H1 (cell line): ENCODE data around the gene CCDC38. TPM values are rescaled to one million over a fixed set of nuclear protein-coding genes. Genes with fewer than 3 reads are reported as not detected.

Experiments
- CTCF ChIA-PET: fragments of 300-600 bp; sonication (Branson Sonifier 250); formaldehyde crosslinking; loops from one replicate; lab custom pipeline; 2021; ENCODE audit not compliant: partially characterized antibody; lab: Charles Lee
- POLR2A ChIA-PET: fragments of 300-600 bp; sonication (Branson Sonifier 250); formaldehyde crosslinking; loops from one replicate; lab custom pipeline; 2021; ENCODE audit warnings: inconsistent platforms; ENCODE audit not compliant: partially characterized antibody; lab: Charles Lee
- DNase-seq, 2 experiments: peaks; one replicate each; pipeline versions ENCODE4 v3.0.0 to v3.0.0-alpha.2; 2010 to 2022; ENCODE audit warnings: low spot score in 2 of 2, low read depth in 1 of 2, mixed read lengths in 1 of 2
- FAIRE-seq: peaks from 2 replicates; lab custom pipeline; 2011; peaks lifted over from hg19 to GRCh38; lab: Jason Lieb, UNC
- H2AFZ ChIP-seq: 2 replicates; pipeline ENCODE4 v1.8.1; 2012; ENCODE audit warnings: low read length, inconsistent platforms
- H2AK5ac ChIP-seq: 2 replicates; pipeline ENCODE4 v1.6.1; 2013; ENCODE audit warnings: low read depth, low read length
- H2BK120ac ChIP-seq: replicated peaks from 2 replicates; pipeline ENCODE3; 2013; ENCODE audit warnings: low read depth, low read length, inconsistent platforms
- H2BK12ac ChIP-seq: 2 replicates; pipeline ENCODE4 v1.6.1; 2013; ENCODE audit warnings: low read depth, low read length
- H2BK15ac ChIP-seq: 2 replicates; pipeline ENCODE4 v1.6.1; 2013; ENCODE audit warnings: low read length
- H2BK20ac ChIP-seq: 2 replicates; pipeline ENCODE4 v1.6.1; 2013; ENCODE audit warnings: low read length
- H2BK5ac ChIP-seq: 2 replicates; pipeline ENCODE4 v1.6.1; 2013; ENCODE audit warnings: low read depth, low read length
- H3K14ac ChIP-seq: 2 replicates; pipeline ENCODE4 v1.6.1; 2013; ENCODE audit warnings: inconsistent platforms; ENCODE audit not compliant: insufficient read length
- H3K18ac ChIP-seq: 2 replicates; pipeline ENCODE4 v1.6.1; 2013; ENCODE audit warnings: low read length; ENCODE audit errors: extremely low read depth
- H3K23ac ChIP-seq: 2 replicates; pipeline ENCODE4 v1.6.1; 2013; ENCODE audit warnings: inconsistent platforms; ENCODE audit not compliant: insufficient read length
- H3K23me2 ChIP-seq: 2 replicates; pipeline ENCODE4 v1.6.1; 2013; ENCODE audit warnings: low read depth, low read length
- H3K27ac ChIP-seq: 2 replicates; pipeline ENCODE4 v1.6.1; 2011; ENCODE audit warnings: low read depth, low read length, inconsistent platforms
- H3K27me3 ChIP-seq, 4 experiments: replicated peaks in 1 of 4; 1 replicate in 1 of 4; 2 replicates in 3 of 4; pipeline versions ENCODE4 v1.6.1 to v1.8.1; 2011 to 2013; ENCODE audit warnings: low read length in 3 of 4, mild to moderate bottlenecking in 3 of 4, inconsistent platforms in 2 of 4, mixed read lengths in 2 of 4, moderate library complexity in 1 of 4; ENCODE audit not compliant: control insufficient read depth in 3 of 4, insufficient read depth in 3 of 4; ENCODE audit errors: extremely low read depth in 1 of 4
- H3K36me3 ChIP-seq, 4 experiments: 2 replicates each; pipeline versions ENCODE4 v1.6.1 to v1.8.1; 2011 to 2013; ENCODE audit warnings: mild to moderate bottlenecking in 4 of 4, low read length in 3 of 4, moderate library complexity in 2 of 4, control low read depth in 1 of 4, inconsistent platforms in 1 of 4; ENCODE audit not compliant: insufficient read depth in 4 of 4, control insufficient read depth in 2 of 4
- H3K4ac ChIP-seq: replicated peaks from 2 replicates; pipeline ENCODE3; 2013; ENCODE audit warnings: low read length, low read depth, mixed read lengths, inconsistent platforms; ENCODE audit not compliant: insufficient read length
- H3K4me1 ChIP-seq, 4 experiments: replicated peaks in 1 of 4; 1 replicate in 1 of 4; 2 replicates in 3 of 4; pipeline versions ENCODE4 v1.6.1 to v1.8.1; 2011 to 2013; ENCODE audit warnings: low read length in 3 of 4, inconsistent platforms in 2 of 4, mixed read lengths in 1 of 4; ENCODE audit not compliant: insufficient read depth in 4 of 4, control insufficient read depth in 3 of 4
- H3K4me2 ChIP-seq, 2 experiments: 2 replicates each; pipeline versions ENCODE4 v1.6.1 to v1.8.1; 2011 to 2013; ENCODE audit warnings: low read depth in 2 of 2, low read length in 2 of 2, control low read depth in 1 of 2, inconsistent platforms in 1 of 2, mild to moderate bottlenecking in 1 of 2; ENCODE audit not compliant: insufficient read depth in 1 of 2
- H3K4me3 ChIP-seq, 4 experiments: fragments of 200-600, 300-600 bp in 1 of 4; sonication (generic), shearing (Covaris generic), sonication (Bioruptor Twin) in 1 of 4; 2 replicates each; pipeline versions ENCODE4 v1.5.1 to v1.8.1; 2011 to 2016; ENCODE audit warnings: low read length in 4 of 4, low read depth in 3 of 4, control low read depth in 2 of 4, inconsistent platforms in 2 of 4, mild to moderate bottlenecking in 2 of 4, mixed read lengths in 1 of 4, moderate library complexity in 1 of 4; ENCODE audit not compliant: insufficient read depth in 2 of 4; ENCODE audit errors: extremely low read depth in 1 of 4
- H3K56ac ChIP-seq: replicated peaks from 2 replicates; pipeline ENCODE3; 2013; ENCODE audit warnings: low read depth, mild to moderate bottlenecking, mixed read lengths, low read length, inconsistent platforms; ENCODE audit not compliant: insufficient read length
- H3K79me1 ChIP-seq: 2 replicates; pipeline ENCODE4 v1.6.1; 2013; ENCODE audit warnings: low read depth, low read length, control low read depth
- H3K79me2 ChIP-seq, 2 experiments: 2 replicates each; pipeline versions ENCODE4 v1.6.1 to v1.8.1; 2012 to 2013; ENCODE audit warnings: low read length in 2 of 2, mild to moderate bottlenecking in 2 of 2, inconsistent platforms in 1 of 2; ENCODE audit not compliant: insufficient read depth in 2 of 2, control insufficient read depth in 1 of 2
- H3K9ac ChIP-seq, 4 experiments: replicated peaks in 1 of 4; 1 replicate in 1 of 4; 2 replicates in 3 of 4; pipeline versions ENCODE4 v1.6.1 to v1.8.1; 2011 to 2013; ENCODE audit warnings: low read depth in 3 of 4, low read length in 3 of 4, control low read depth in 2 of 4, mild to moderate bottlenecking in 2 of 4, moderate library complexity in 2 of 4, inconsistent platforms in 1 of 4; ENCODE audit errors: extremely low read depth in 1 of 4
- H3K9me3 ChIP-seq, 2 experiments: 2 replicates each; pipeline versions ENCODE4 v1.6.1 to v1.8.1; 2012 to 2013; ENCODE audit warnings: mild to moderate bottlenecking in 2 of 2, moderate library complexity in 2 of 2, control low read depth in 1 of 2, inconsistent platforms in 1 of 2, low read depth in 1 of 2, low read length in 1 of 2, mixed read lengths in 1 of 2; ENCODE audit not compliant: insufficient read depth in 2 of 2
- H4K20me1 ChIP-seq, 2 experiments: replicated peaks in 1 of 2; 2 replicates each; pipeline versions ENCODE3 to v1.8.1; 2011 to 2013; ENCODE audit warnings: inconsistent platforms in 2 of 2, low read length in 2 of 2, mild to moderate bottlenecking in 1 of 2; ENCODE audit not compliant: insufficient read depth in 2 of 2, control insufficient read depth in 1 of 2
- H4K5ac ChIP-seq: 2 replicates; pipeline ENCODE4 v1.6.1; 2013; ENCODE audit warnings: low read length, low read depth, mixed read lengths, inconsistent platforms; ENCODE audit not compliant: insufficient read length
- H4K8ac ChIP-seq: 2 replicates; pipeline ENCODE4 v1.8.0; 2013; ENCODE audit warnings: mild to moderate bottlenecking, moderate library complexity, low read length, inconsistent platforms; ENCODE audit not compliant: insufficient read depth; ENCODE audit errors: extremely low read depth
- H4K91ac ChIP-seq: replicated peaks from 2 replicates; pipeline ENCODE3; 2013; ENCODE audit warnings: low read length, mixed read lengths, inconsistent platforms; ENCODE audit not compliant: insufficient read length
- ATF3 ChIP-seq: IDR thresholded peaks from 2 replicates; pipeline ENCODE4 v1.6.1; 2011; ENCODE audit warnings: low read depth, mild to moderate bottlenecking, low read length; ENCODE audit not compliant: insufficient read depth
- BCL11A ChIP-seq, 2 experiments: IDR thresholded peaks; one replicate each; pipeline ENCODE4 v1.6.1; 2011; ENCODE audit warnings: low read depth in 2 of 2, low read length in 2 of 2, mild to moderate bottlenecking in 2 of 2
- CREB1 ChIP-seq: IDR thresholded peaks from 2 replicates; pipeline ENCODE4 v1.6.1; 2012; ENCODE audit warnings: inconsistent platforms
- CTBP2 ChIP-seq: IDR thresholded peaks from 2 replicates; pipeline ENCODE4 v1.7.0; 2011; ENCODE audit warnings: borderline replicate concordance, mild to moderate bottlenecking, moderate library complexity, mixed read lengths, low read length; ENCODE audit not compliant: insufficient read depth, insufficient read length
- EZH2 ChIP-seq: fragments of 200-600 bp; sonication (generic); IDR thresholded peaks from 2 replicates; pipeline ENCODE4 v1.7.1; 2012; ENCODE audit warnings: low read depth, mild to moderate bottlenecking, moderate library complexity, low read length, inconsistent platforms; ENCODE audit not compliant: severe bottlenecking
- KDM4A ChIP-seq: IDR thresholded peaks from one replicate; pipeline ENCODE4 v1.7.1; 2012; ENCODE audit warnings: low read depth, mild to moderate bottlenecking, moderate library complexity, low read length, inconsistent platforms; ENCODE audit not compliant: severe bottlenecking
- NRF1 ChIP-seq: IDR thresholded peaks from 2 replicates; pipeline ENCODE4 v1.6.1; 2011; ENCODE audit warnings: mild to moderate bottlenecking, low read depth, low read length, improper control_type of control experiment
- RBBP5 ChIP-seq: IDR thresholded peaks from 2 replicates; pipeline ENCODE4 v1.7.1; 2012; ENCODE audit warnings: low read depth, mild to moderate bottlenecking, inconsistent platforms, low read length, moderate library complexity, borderline replicate concordance
- SIN3A ChIP-seq, 2 experiments: IDR thresholded peaks in 1 of 2; conservative IDR thresholded peaks in 1 of 2; 2 replicates each; pipeline ENCODE4 v1.6.1; 2011 to 2012; ENCODE audit warnings: low read length in 2 of 2, improper control_type of control experiment in 1 of 2, low read depth in 1 of 2, mild to moderate bottlenecking in 1 of 2
- TAF7 ChIP-seq: optimal IDR thresholded peaks from 2 replicates; pipeline ENCODE3; 2011; ENCODE audit warnings: low read depth, mild to moderate bottlenecking, inconsistent platforms, low read length, moderate library complexity, borderline replicate concordance
- TEAD4 ChIP-seq: IDR thresholded peaks from 2 replicates; pipeline ENCODE4 v1.6.1; 2012; ENCODE audit warnings: low read depth, low read length, inconsistent platforms, mixed read lengths
- WGBS, 2 experiments: shearing (Covaris generic) in 1 of 2; methylation state at CpG; one replicate each; pipeline versions ENCODE4 v1.1.6 to v1.1.7; 2013 to 2015; ENCODE audit warnings: low lambda C conversion rate in 2 of 2, mixed read lengths in 2 of 2, inconsistent platforms in 1 of 2, low coverage in 1 of 2, missing lambda C conversion rate in 1 of 2; ENCODE audit not compliant: insufficient replicate concordance in 2 of 2, insufficient coverage in 1 of 2, insufficient read length in 1 of 2; ENCODE audit errors: extremely low coverage in 1 of 2, missing lambda C conversion rate in 1 of 2; 5-methylcytosine and 5-hydroxymethylcytosine counted together
- polyA plus RNA-seq, 7 experiments: library from polyadenylated mRNA; depleted of rRNA in 3 of 7; stranded (reverse) in 5 of 7; unstranded in 2 of 7; fragments of >200 nt in 5 of 7; fragments of 200-250 nt in 2 of 7; gene quantifications; 1 replicate in 5 of 7; 2 replicates in 1 of 7; 4 replicates in 1 of 7; pipeline versions ENCODE4 v1.2.1 to v1.2.3, GENCODE V29; 2011 to 2013; ENCODE audit warnings: missing spikeins in 2 of 7, mixed read lengths in 2 of 7
- total RNA-seq: library from RNA; stranded (reverse); fragmentation: NEBNext Ultra II Directional; extraction: Animal tissue kit (Norgen Biotek cat#: 25700); gene quantifications from 2 replicates; pipeline ENCODE4 v1.2.1, GENCODE V29; 2021

Gene CCDC38
- total and polyA plus RNA-seq, 2 of the 8 experiments (the other 6 are each of a cell fraction or from before 2014, with no cell fraction given) = not detected

GRCh38 chr12:95836185-95836609, 106.2 kb downstream of the CCDC38 start:
- H3K9ac ChIP-seq = no peak overlapping the region
- no peak overlapping the region for H3K4me2 ChIP-seq
- no peak overlapping the region for H2BK12ac ChIP-seq
- no peak overlapping the region for H3K4ac ChIP-seq
- no peaks in the 10 kb centered on the region for H3K9me3 ChIP-seq
- no peak overlapping the region for H3K4me3 ChIP-seq
- ChIA-PET POLR2A (no interaction called here), CTCF (interaction anchor here (0.6 kb wide), 2 partner anchors 217 to 261 kb away, joined by 3 to 4 read pairs; no protein-coding TSS in a partner anchor)
- H3K4me1 ChIP-seq = peaks cover 0 to 3% (median 0%) of the 10 kb centered on the region in 4 experiments; a peak in 1 of 7 replicates
- FAIRE-seq = no peak
- no peaks in the 10 kb centered on the region for H3K79me2 ChIP-seq
- no peak overlapping the region for H2BK20ac ChIP-seq
- H4K91ac ChIP-seq = no peak overlapping the region
- 0 out of 2 replicates have a peak overlapping the region, but pooled peaks have one; percentile 73 for H2AFZ ChIP-seq
- no peak overlapping the region for H3K27ac ChIP-seq
- no peaks in the 10 kb centered on the region for H3K27me3 ChIP-seq
- H4K8ac ChIP-seq = no peak overlapping the region
- DNase-seq = no peak
- H3K23ac ChIP-seq = no peak overlapping the region
- no peak overlapping the region for H2AK5ac ChIP-seq
- H4K20me1 ChIP-seq = no peaks in the 10 kb centered on the region
- no peaks in the 10 kb centered on the region; the same call in 1 of the 2 replicates for H3K23me2 ChIP-seq
- H3K56ac ChIP-seq = no peak overlapping the region
- H3K36me3 ChIP-seq = no peaks in the 10 kb centered on the region
- no peaks in the 10 kb centered on the region for H3K79me1 ChIP-seq
- H2BK5ac ChIP-seq = no peak overlapping the region
- no peak overlapping the region for H2BK120ac ChIP-seq
- H4K5ac ChIP-seq = no peak overlapping the region
- 73% methylated on average over 3 of the region's 3 CpGs; no CpG with 5 or more reads in 1 of the 2 experiments for WGBS, 2 experiments
- TF ChIP-seq CTBP2 (no peak), CREB1 (no peak), EZH2 (no peak), KDM4A (no peak), SIN3A (conservative IDR thresholded peaks at IDR 0.05 in 1 of 2, IDR thresholded peaks at IDR 0.05 in 1 of 2; ENCODE audit: low read depth in 1 of 2, low read length in 2 of 2) (no peak), TEAD4 (no peak), BCL11A (IDR thresholded peaks at IDR 0.05; ENCODE audit: low read depth in 2 of 2, low read length in 2 of 2) (no peak), RBBP5 (no peak), TAF7 (no peak), ATF3 (no peak), NRF1 (no peak)
- no peak overlapping the region for H2BK15ac ChIP-seq
- H3K14ac ChIP-seq = no peak overlapping the region
- H3K18ac ChIP-seq = no peak overlapping the region
